ENCODE data around the gene NRXN2. TPM values are rescaled to one million over a fixed set of nuclear protein-coding genes. Genes with fewer than 3 reads are reported as not detected.
"Not testable (repeated sequence)": the region's sequence is repeated elsewhere in the genome, so short reads cannot be mapped to it uniquely, and the experiment has no call there.

The NRXN2 gene
- total and polyA plus RNA-seq, 4 donors, result 2.6 to 35.9 (median 15.6) TPM

DNA sequence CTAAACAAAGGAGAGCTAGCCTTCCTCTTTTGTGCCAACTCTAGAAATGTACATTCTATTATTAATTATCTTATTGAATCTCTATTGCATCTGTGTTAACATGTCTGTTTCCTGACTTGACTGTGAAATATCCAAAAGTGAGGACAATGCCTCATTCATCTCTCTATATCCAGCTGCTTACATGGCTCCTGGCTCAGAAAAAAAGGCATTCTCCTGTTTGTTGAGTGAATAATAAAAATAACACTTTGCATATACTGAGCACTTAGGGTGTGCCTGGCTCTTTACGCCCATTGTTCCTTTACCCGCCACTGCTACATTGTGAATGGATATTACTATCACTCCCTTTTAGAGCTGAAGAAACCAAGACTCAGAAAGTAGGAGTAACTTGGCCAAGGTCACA, 19.9 kb downstream of the NRXN2 start:
- DNase-seq (no peak), ATAC-seq (ENCODE audit: low FRiP score) (no peak)
- Histone ChIP-seq H3K4me1 (ENCODE audit: control insufficient read depth in 1 of 2, insufficient read depth in 2 of 2, low read length in 2 of 2) (no peaks in the 10 kb centered on the region), H3K36me3 (ENCODE audit: control insufficient read depth in 1 of 2, insufficient read depth in 2 of 2, low read length in 1 of 2) (no peaks in the 10 kb centered on the region), H3K27ac (ENCODE audit: low read depth in 1 of 2, low read length in 2 of 2) (no peak overlapping the region), H3K9me3 (ENCODE audit: control insufficient read depth, low read length) (no peaks in the 10 kb centered on the region), H3K27me3 (ENCODE audit: control insufficient read depth in 1 of 2, insufficient read depth in 2 of 2, low read length in 1 of 2) (no peaks in the 10 kb centered on the region), H3K4me3 (ENCODE audit: low read length in 2 of 2) (no peak overlapping the region)
- 96 to 97% methylated on average over 2 of the region's 2 CpGs for WGBS, 2 donors
- intact Hi-C loops (cut with DNase I), result no loop called here

GRCh38 chr11:64701956-64702355, 21.0 kb downstream of the NRXN2 start:
- 88 to 90% methylated on average over 20 to 29 of the region's 29 CpGs for WGBS, 2 donors

DNA sequence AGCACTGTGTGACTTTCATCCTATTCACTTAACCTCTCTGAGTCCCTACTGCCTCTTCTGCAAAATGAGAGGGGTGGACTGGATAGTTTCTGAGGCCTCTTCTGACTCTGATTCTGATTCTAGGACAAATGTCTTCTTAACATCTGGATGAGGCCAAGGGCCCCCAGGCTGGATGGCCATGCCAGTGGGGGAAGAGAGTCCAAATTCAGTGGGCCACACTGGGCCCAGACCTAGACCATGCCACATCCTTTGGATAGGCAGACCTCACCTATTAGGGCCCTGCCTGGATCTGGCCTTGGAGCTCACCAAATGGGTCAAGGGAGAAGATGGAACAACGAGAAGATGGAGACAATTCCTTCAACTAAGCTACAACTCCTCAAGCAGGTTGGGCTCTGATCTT, 24.6 kb downstream of the NRXN2 start:
- Histone ChIP-seq H3K27me3 (ENCODE audit: control insufficient read depth in 1 of 2, insufficient read depth in 2 of 2, low read length in 1 of 2) (no peaks in the 10 kb centered on the region), H3K9me3 (ENCODE audit: control insufficient read depth, low read length) (no peaks in the 10 kb centered on the region), H3K27ac (ENCODE audit: low read depth in 1 of 2, low read length in 2 of 2) (no peak overlapping the region), H3K36me3 (ENCODE audit: control insufficient read depth in 1 of 2, insufficient read depth in 2 of 2, low read length in 1 of 2) (no peaks in the 10 kb centered on the region), H3K4me1 (ENCODE audit: control insufficient read depth in 1 of 2, insufficient read depth in 2 of 2, low read length in 2 of 2) (no peaks in the 10 kb centered on the region), H3K4me3 (ENCODE audit: low read length in 2 of 2) (no peak overlapping the region)
- ATAC-seq (ENCODE audit: low FRiP score) (no peak), DNase-seq (no peak)
- intact Hi-C loops (cut with DNase I), result no loop called here
- 93% methylated on average over 1 of the region's 1 CpG for WGBS, 2 donors

More at GRCh38 chr11:64701956-64702355, 21.0 kb downstream of the NRXN2 start:
- intact Hi-C loops (cut with DNase I); ATAC-seq (ENCODE audit: low FRiP score); H3K9me3 ChIP-seq (ENCODE audit: control insufficient read depth, low read length); H3K36me3 ChIP-seq (ENCODE audit: control insufficient read depth in 1 of 2, insufficient read depth in 2 of 2, low read length in 1 of 2); H3K27me3 ChIP-seq (ENCODE audit: control insufficient read depth in 1 of 2, insufficient read depth in 2 of 2, low read length in 1 of 2); H3K27ac ChIP-seq (ENCODE audit: low read depth in 1 of 2, low read length in 2 of 2); H3K4me3 ChIP-seq (ENCODE audit: low read length in 2 of 2); H3K4me1 ChIP-seq (ENCODE audit: control insufficient read depth in 1 of 2, insufficient read depth in 2 of 2, low read length in 2 of 2): not testable (repeated sequence)
- DNase-seq, result peak in 1 of 2 donors; percentile 5

DNA sequence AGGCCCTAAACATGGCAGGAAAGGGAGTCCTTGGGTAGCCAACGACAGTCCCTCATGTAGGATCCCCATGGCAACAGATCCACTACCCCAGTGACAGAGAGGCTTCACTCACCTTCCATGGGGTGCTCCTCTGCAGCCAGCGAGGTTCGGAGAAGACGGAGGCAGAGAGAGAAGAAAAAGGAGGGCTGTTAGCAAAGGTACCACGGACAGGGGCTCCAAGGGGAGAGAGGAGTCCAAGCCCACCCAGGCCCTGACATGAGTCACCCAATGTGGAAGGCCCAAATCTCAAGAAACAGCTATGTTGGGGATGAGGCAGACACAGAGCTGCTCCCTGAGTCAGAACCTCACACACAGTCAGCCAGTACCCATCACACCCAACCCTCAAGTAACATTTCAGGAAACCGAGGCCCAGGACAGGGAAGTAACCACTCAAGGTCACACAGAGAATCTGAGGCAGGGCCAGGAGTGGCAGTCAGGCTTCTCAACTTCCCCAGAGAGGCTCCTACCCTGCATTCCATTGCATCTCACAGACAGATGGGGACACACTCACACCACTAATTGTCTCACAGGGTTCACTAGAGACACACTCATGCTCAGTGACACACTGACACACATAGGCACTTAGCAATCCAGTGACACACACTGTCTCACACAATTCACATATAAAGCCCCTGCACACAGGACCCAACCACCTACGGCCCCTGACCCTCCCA, 25.2 kb downstream of the NRXN2 start:
- intact Hi-C loops (cut with DNase I), result no loop called here
- WGBS, 2 donors, result 88 to 89% methylated on average over 7 of the region's 7 CpGs
- DNase-seq, result no peak

DNA sequence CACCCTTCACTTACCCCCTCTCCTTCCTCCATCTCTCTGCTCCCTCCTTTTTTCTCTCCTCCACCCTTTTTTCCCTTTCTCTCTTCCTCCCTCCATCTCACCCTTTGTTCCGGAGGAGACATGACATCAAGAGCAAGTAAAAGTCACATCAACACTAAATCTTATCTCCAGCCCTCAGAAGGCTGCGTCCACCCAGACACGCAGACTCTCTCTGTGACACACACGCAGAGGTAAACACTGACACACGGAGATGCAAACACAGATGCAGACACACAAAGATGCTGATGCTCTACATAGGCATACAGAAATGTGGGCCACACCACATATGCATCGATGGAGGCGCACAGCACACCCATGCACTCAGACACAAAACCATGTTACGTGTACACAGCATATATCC, 27.0 kb downstream of the NRXN2 start:
- no peaks in the 10 kb centered on the region for H3K9me3 ChIP-seq (ENCODE audit: control insufficient read depth, low read length)
- no peak overlapping the region for H3K27ac ChIP-seq (ENCODE audit: low read depth in 1 of 2, low read length in 2 of 2)
- ATAC-seq (ENCODE audit: low FRiP score) (no peak), DNase-seq (no peak)
- whole genome bisulfite sequencing, 2 donors, result 94% methylated on average over 8 of the region's 8 CpGs
- no peaks in the 10 kb centered on the region for H3K27me3 ChIP-seq (ENCODE audit: control insufficient read depth in 1 of 2, insufficient read depth in 2 of 2, low read length in 1 of 2)
- H3K4me1 ChIP-seq (ENCODE audit: control insufficient read depth in 1 of 2, insufficient read depth in 2 of 2, low read length in 2 of 2), result no peaks in the 10 kb centered on the region
- no peaks in the 10 kb centered on the region for H3K36me3 ChIP-seq (ENCODE audit: control insufficient read depth in 1 of 2, insufficient read depth in 2 of 2, low read length in 1 of 2)
- no peak overlapping the region for H3K4me3 ChIP-seq (ENCODE audit: low read length in 2 of 2)
- intact Hi-C loops (cut with DNase I), result no loop called here

More for the DNA sequence above, 25.2 kb downstream of the NRXN2 start:
- Histone ChIP-seq H3K4me1 (ENCODE audit: control insufficient read depth in 1 of 2, insufficient read depth in 2 of 2, low read length in 2 of 2) (no peaks in the 10 kb centered on the region), H3K4me3 (ENCODE audit: low read length in 2 of 2) (no peak overlapping the region), H3K27me3 (ENCODE audit: control insufficient read depth in 1 of 2, insufficient read depth in 2 of 2, low read length in 1 of 2) (no peaks in the 10 kb centered on the region), H3K27ac (ENCODE audit: low read depth in 1 of 2, low read length in 2 of 2) (no peak overlapping the region), H3K36me3 (ENCODE audit: control insufficient read depth in 1 of 2, insufficient read depth in 2 of 2, low read length in 1 of 2) (no peaks in the 10 kb centered on the region), H3K9me3 (ENCODE audit: control insufficient read depth, low read length) (no peaks in the 10 kb centered on the region)
- ATAC-seq (ENCODE audit: low FRiP score), result no peak

DNA sequence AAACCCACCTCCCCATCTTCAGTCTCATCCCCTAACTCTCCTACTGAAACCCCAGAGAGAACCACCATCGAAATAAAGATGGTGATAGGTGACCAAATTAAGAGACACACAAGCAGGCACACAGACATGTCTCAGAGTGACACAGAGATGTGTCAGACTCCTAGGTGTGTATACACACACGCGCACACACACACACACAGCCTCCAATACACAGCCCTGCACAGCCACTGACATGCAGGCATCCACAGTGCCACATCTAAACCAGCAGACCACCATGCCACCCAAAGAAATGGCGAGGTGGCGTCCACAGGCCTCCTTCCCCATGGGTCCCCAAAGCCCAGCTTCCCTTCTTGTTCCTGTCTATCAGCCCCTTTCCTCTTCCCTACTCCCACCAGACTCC, 27.4 kb downstream of the NRXN2 start:
- ATAC-seq (ENCODE audit: low FRiP score), result no peak
- Histone ChIP-seq H3K4me3 (ENCODE audit: low read length in 2 of 2) (no peak overlapping the region), H3K36me3 (ENCODE audit: control insufficient read depth in 1 of 2, insufficient read depth in 2 of 2, low read length in 1 of 2) (no peaks in the 10 kb centered on the region), H3K27ac (ENCODE audit: low read depth in 1 of 2, low read length in 2 of 2) (no peak overlapping the region), H3K4me1 (ENCODE audit: control insufficient read depth in 1 of 2, insufficient read depth in 2 of 2, low read length in 2 of 2) (no peaks in the 10 kb centered on the region), H3K27me3 (ENCODE audit: control insufficient read depth in 1 of 2, insufficient read depth in 2 of 2, low read length in 1 of 2) (no peaks in the 10 kb centered on the region), H3K9me3 (ENCODE audit: control insufficient read depth, low read length) (no peaks in the 10 kb centered on the region)
- intact Hi-C loops (cut with DNase I), result no loop called here
- DNase-seq, result no peak
- 91 to 97% methylated on average over 5 of the region's 5 CpGs for WGBS, 2 donors

GRCh38 chr11:64694821-64695365, 28.1 kb downstream of the NRXN2 start:
- H3K27me3 ChIP-seq (ENCODE audit: control insufficient read depth in 1 of 2, insufficient read depth in 2 of 2, low read length in 1 of 2), result no peaks in the 10 kb centered on the region
- H3K4me1 ChIP-seq (ENCODE audit: control insufficient read depth in 1 of 2, insufficient read depth in 2 of 2, low read length in 2 of 2), result no peaks in the 10 kb centered on the region
- DNase-seq (no peak), ATAC-seq (ENCODE audit: low FRiP score) (no peak)
- intact Hi-C loops (cut with DNase I), result no loop called here
- 65 to 66% methylated on average over 5 of the region's 5 CpGs for WGBS, 2 donors
- H3K4me3 ChIP-seq (ENCODE audit: low read length in 2 of 2), result no peak overlapping the region
- H3K27ac ChIP-seq (ENCODE audit: low read depth in 1 of 2, low read length in 2 of 2), result no peak overlapping the region
- no peaks in the 10 kb centered on the region for H3K9me3 ChIP-seq (ENCODE audit: control insufficient read depth, low read length)
- H3K36me3 ChIP-seq (ENCODE audit: control insufficient read depth in 1 of 2, insufficient read depth in 2 of 2, low read length in 1 of 2), result no peaks in the 10 kb centered on the region

- no peak for ATAC-seq (ENCODE audit: low FRiP score)
- intact Hi-C loops (cut with DNase I), result no loop called here
- WGBS, 2 donors, result 83% methylated on average over 4 of the region's 4 CpGs
- H3K36me3 ChIP-seq (ENCODE audit: control insufficient read depth in 1 of 2, insufficient read depth in 2 of 2, low read length in 1 of 2), result no peaks in the 10 kb centered on the region
- DNase-seq, result no peak
- H3K4me1 ChIP-seq (ENCODE audit: control insufficient read depth in 1 of 2, insufficient read depth in 2 of 2, low read length in 2 of 2), result no peaks in the 10 kb centered on the region
- H3K27ac ChIP-seq (ENCODE audit: low read depth in 1 of 2, low read length in 2 of 2), result no peak overlapping the region
- no peaks in the 10 kb centered on the region for H3K9me3 ChIP-seq (ENCODE audit: control insufficient read depth, low read length)
- H3K4me3 ChIP-seq (ENCODE audit: low read length in 2 of 2), result no peak overlapping the region
- no peaks in the 10 kb centered on the region for H3K27me3 ChIP-seq (ENCODE audit: control insufficient read depth in 1 of 2, insufficient read depth in 2 of 2, low read length in 1 of 2)
These were observed 28.8 kb downstream of the NRXN2 start for GRCh38 chr11:64694026-64694755.
